ENCODE results near the gene CNTN1.
"Not testable (repeated sequence)": the region's sequence is repeated elsewhere in the genome, so short reads cannot be mapped to it uniquely, and the experiment has no call there.

The CNTN1 gene

DNA sequence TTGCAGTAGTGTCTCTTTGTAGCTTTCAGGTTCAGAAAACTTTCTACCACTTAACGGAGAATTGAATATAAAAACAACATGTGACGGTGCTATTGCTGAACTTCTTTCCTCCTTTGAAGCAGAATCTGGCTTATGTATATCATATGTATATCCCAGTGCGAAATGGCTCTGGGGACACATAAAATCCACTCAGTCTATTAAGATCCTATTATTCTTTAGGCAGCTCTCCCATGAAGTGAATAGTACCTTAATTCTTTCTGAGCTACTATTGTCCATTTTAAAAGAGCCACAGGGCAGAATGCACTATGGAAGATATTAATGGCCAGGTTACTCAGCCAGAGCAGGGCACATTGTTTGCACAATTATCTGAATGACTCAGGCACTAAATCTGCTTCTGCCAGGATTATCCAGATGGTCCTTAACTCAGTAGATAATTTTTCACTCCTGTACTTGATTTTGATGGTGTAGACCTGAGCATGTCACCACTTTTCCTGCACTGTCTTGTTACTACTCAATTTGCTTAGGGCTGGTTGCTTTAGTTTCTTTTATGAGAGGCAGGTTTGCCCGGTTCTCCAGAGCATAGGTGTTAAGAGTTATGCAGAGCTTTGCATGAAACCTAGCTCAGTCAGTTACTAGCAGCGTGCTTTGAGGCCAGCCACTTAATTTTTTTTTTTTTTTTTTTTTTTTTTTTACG lies 5.5 kb downstream of the CNTN1 start:
- no peak for DNase-seq (ENCODE audit: low read depth in 3 of 3)

DNA sequence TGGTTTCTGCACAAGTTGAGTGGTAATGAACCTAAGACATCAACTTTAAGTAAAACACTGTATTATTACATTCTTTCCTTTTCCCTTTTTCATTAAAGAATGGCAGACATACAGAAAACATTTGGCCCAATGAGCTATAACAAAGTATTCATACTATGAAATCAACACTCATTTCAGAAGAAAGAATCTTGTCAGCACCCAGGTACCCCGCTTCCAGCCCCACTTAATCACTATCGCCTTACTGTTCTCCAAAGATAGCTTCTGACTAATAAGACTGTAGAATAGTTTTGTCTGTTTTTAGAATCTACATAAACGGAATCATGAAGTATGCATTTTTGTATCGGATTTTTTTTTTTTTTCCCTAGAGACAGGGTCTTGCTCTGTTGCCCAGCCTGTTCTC lies 9.5 kb downstream of the CNTN1 start:
- DNase-seq (ENCODE audit: low read depth in 3 of 3): no peak

DNA sequence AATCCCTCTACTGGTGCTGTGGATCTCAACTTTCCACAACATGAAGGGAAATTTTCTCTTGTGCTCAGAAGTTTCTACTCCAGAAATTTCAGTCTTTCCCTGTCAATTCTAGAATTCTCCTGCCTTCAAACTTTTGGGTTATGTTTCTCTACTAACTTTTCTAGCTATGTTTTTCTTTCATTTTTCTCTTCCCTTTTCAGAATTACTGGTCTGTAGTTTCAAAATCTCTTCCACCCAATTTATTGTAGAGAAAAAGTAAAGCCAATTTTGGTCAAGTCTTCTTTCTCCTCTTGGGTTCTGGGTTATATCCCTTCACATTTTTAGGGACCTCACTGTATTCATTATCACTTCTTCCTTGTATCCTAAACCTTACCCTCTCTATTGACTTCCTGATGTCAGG lies 18.9 kb downstream of the CNTN1 start:
- DNase-seq (ENCODE audit: low read depth in 3 of 3): no peak

DNA sequence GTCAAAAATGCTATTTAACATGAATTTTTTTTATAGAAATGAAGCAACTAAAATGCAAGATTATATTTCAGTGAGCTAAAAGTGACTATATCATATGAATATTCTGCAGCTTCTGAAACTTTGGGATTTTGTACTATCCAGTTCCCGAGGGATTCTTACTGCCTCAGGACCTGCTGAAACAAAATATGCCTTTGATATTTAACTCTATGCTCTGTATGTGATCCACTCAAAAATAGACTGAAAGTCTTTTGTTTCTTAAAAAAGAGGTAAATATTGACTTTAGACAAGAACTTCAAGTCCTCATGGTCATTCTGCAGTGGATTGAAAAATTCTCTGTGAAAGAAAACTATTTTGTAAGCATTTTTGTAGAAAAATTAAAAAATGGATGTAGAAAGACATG lies 22.4 kb downstream of the CNTN1 start:
- no peak for DNase-seq (ENCODE audit: low read depth in 3 of 3)

DNA sequence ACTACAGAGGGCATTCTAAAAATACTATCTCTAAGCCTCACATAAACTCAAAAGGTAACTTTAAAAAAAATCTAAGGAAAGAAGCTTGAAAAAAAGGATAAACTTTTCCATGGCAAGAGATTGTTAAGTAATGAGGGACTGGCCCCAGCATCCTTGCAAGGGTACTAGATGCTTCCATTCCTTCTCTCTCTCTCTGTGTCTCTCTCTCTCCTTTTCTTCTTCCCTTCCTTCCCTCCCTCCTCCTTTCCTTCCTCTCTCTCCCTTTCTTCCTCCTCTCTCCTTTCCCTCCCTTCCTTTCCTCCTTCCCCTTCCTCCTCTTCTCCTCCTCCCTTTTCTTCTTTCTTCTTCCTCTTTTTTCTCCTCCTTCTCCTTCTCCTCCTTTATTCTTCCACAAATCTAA lies 23.8 kb downstream of the CNTN1 start:
- no peak for DNase-seq (ENCODE audit: low read depth in 3 of 3)

DNA sequence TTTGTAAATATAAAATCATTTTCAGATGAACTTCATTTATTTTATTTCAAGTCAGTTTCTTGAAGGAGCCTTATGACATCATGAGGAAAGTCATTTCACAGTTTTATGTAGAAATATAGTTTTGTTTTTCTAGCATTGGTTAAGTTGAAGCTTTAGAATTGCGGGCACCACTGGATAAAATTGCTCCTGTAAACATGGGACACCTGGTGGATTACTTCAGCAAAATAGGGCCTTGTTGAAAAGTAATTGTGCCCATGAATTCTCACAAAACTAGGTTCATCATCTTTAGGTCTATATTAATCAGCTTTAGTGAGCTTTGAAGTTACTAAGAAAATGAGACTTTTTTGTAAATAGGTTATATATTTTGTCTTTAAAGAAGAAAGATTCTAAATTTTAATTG lies 25.3 kb downstream of the CNTN1 start:
- no peak for DNase-seq (ENCODE audit: low read depth in 3 of 3)

DNA sequence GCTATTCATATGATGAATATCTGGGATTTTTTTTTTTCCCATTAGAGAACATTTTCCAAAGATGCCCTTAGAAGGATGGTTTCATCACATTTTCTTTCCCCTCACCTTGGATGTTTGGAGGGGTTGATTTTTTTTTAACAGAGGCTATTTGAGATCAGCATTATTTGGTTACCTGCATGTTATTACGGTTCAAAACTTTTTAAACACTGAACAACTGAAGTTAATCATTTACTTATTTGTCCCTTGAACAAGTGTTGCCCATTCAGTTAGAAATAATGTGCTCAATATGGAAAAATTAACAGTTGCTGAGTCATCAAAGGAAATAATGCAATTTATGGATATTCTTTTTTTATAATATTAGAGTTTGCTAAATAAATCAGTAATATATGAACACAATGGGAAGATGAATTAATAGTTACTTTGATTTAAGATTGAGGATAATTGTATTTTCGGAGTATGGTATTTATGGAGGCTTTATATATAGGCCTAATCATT lies 26.7 kb downstream of the CNTN1 start:
- DNase-seq (ENCODE audit: low read depth in 3 of 3): no peak

DNA sequence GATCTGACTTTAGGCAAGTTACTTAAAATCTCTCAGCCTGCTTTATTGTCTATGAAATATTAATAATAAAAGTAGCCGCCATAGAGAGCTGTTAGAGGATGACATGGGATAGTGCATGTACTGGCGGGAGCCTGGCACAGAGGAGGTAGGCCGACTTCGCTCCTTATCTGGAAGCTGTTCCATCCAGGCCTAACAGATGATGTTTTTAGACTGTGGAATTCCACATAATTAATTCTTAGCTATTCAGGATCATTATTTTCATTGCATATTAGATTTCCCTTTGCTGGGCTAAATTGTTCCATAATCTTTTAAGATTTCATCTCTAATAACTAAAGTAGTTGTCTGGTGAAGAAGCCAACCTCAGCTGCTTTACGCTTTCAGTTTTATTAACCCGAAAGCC lies 30.8 kb downstream of the CNTN1 start:
- no peak for DNase-seq (ENCODE audit: low read depth in 3 of 3)

DNA sequence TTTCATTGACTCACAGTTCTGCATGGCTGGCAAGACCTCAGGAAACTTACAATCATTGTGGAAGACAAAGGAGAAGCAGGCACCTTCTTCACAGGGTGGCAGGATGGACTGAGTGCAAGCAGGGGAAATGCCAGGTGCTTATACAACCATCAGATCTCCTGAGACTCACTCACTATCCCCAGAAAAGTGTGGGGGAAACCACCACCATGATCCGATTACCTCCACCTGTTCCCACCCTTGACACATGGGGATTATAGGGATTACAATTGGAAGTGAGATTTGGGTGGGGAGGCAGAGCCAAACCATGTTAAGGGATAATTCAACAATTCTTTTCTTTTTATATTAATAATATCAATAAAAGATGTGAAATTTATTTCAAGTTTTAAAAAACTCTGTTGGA lies 34.1 kb downstream of the CNTN1 start:
- DNase-seq (ENCODE audit: low read depth in 3 of 3): no peak

DNA sequence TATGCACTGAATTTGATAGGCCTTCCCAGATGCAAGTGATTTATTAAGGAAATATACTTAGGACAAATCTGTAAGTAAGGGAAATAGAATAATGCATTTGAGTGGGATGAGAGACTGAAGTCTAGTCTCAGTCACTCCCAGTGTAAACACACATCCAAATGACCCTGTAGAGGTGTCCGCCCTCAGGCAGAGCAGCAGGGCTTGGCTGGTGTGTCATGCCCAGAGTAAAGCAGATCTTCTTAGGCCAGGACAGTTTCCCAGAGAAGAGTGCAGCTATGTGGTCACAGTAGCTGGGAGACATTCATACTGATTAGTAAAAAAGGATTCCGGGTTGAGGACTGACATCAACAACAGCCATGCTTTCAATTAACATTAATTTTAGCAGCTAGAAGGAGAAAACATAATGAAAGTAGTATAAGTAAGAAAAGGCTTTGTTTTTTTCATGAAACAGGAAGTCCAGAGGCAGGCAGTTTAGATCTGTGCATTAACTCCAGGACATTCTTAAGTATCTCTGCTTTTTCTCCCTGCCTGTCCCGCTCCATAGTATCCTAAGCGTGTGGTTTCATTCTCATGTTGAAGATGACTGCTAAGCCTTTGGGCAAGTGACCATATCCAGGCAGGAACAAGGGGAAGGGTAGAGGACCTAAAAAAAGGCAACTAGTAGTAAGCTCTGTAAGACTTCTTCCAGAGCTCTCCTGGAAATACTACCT lies 35.7 kb downstream of the CNTN1 start:
- DNase-seq (ENCODE audit: low read depth in 3 of 3): no peak

DNA sequence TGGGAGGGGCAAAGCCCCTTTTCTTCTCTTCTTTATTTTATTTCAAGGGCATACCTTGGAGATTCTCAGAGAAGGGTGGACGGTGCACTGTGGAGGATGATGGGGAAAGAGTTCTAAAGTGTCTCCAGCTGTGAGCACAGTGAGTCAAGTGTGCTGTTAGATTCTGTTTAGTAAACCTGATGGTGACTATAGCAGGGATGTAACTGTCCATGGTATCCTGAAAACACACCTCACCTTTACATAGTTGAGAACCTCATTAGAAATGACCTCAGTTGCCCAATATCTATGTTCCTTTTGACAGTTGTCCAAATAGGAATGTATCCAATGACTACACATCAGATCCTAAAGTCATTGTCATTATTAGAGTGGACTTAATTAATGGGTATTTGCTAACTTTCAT lies 38.0 kb downstream of the CNTN1 start:
- DNase-seq (ENCODE audit: low read depth in 3 of 3): no peak

DNA sequence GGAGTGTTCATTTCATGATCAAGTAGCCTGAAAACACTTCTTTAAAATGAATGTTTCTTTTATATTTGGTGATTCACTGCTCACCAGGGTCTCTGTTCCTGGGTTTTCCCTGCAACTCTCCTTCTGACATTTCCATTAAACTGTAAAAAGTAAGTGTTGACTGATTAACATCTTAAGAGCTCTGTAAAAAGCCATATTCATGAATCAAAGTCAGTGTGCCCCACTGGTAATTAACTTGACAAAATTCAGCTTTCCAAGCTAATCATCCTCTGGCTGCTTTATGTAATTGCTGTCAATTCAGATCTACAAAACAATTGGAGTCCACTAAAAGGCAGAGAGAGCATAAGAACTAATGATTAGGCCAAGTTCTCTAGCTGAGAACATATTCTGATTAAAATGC lies 41.6 kb downstream of the CNTN1 start:
- DNase-seq (ENCODE audit: low read depth in 3 of 3): no peak

DNA sequence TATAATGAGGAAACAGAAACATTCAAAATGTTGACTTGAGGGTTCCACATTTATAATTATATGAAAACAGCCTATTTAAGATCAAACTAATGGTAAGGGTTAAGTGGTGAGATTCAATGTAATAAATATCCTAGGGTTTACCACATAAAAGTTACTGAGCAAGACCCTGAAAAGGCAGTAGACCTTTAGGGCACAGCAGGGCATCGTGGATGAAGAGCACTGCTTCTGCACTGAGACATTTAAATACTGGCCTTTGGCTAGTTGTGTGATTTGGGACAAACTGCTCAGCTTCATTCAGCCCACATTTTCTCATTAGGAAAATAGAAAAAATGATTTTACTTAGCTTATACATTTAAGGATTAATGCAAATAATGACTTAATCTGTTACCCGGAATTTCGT lies 42.0 kb downstream of the CNTN1 start:
- DNase-seq (ENCODE audit: low read depth in 3 of 3): no peak

DNA sequence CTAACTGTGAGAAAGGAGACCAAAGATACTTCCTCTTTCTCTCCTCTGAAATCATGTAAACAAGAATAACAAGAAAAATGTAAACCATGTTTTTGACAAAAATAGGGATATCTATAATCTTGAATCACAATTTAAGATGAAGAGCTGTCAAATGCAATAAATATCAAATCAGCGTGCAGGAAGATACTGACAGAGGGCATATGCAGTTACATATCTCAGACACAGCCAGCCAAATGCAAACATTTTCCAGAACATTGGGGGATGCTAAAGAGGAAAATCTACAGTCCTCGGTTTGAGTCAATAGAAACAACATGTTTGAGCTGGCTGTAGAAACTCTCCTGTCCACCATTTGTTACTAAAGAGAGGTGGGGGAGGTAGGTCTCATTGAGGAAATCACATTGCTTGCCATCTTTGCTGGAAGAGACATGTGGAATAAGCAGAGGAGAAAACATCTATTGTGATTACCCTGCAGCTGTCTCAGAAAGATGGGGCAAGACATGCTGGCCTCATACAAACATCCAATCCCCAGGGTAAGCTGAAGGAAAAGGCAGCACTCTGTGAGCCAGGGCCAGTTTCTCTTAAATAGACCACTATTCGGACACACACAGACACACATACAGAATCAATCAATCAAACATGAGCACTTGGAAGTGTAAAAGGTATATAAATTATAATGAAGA lies 43.5 kb downstream of the CNTN1 start:
- DNase-seq (ENCODE audit: low read depth in 3 of 3): no peak

DNA sequence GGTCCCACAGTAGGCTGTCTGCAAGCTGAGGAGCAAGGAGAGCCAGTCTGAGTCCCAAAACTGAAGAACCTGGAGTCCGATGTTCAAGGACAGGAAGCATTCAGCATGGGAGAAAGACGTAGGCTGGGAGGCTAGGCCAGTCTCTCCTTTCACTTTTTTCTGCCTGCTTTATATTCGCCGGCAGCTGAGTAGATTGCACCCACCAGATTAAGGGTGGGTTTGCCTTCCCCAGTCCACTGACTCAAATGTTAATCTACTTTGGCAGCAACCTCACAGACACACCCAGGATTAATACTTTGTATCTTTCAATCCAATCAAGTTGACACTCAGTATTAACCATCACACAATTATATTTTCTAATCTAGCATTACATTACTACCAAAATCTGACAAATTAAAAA lies 45.2 kb downstream of the CNTN1 start:
- DNase-seq (ENCODE audit: low read depth in 3 of 3): not testable (repeated sequence)

DNA sequence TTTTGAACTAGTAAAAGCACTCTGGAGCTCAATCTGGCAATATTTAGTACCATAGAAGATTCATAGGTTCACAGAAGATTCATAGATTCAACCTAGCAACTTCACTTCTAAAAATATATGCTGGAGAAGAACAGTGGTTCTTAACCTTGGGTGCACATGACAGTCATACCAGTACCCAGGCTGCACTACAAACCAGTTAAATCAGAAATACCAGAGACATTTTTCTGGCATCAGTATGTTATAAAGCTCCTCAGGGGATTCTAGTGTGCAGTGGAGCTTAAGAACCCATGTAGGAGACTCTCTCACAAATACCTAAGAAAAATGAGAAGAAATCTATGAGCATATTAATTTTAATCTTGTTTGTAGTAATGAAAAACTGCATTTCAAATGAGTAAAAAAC lies 46.6 kb downstream of the CNTN1 start:
- DNase-seq (ENCODE audit: low read depth in 3 of 3): no peak

DNA sequence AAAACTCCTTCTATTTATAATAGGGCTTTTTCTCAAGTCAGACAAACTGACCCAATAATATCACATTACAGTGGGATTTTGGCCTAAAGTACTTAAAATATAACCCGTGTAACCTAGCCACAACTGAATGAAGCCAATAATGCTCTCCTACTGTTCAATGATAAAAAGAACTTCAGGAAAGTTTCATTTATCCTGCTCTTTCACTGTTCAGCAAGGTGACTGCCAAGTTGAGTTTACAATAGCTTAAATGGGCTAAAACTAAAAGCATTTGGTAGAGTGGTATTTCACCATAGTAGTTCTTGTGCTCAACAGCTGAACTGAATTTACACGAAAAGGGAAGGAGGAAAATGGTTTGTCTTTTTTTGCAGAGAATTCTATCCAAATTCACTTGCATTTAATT lies 49.8 kb downstream of the CNTN1 start:
- no peak for DNase-seq (ENCODE audit: low read depth in 3 of 3)

DNA sequence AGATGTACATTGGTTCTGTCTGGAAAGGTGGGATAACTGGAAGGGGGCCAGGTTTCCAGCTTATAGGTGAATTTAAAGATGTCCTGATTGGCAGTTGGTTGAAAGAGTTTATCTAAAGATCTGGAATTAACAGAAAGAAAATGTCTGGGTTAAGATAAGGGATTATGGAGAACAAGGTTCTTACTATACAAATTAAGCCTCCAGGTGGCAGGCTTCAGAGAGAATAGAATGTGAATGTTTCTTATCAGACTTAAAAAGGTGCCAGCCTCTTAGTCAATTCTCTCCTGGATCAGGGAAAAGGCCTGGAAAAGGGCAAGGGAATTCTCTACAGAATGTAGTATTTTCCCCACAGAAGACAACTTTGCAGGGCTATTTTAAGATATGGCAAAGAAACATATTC lies 53.1 kb downstream of the CNTN1 start:
- no peak for DNase-seq (ENCODE audit: low read depth in 3 of 3)

DNA sequence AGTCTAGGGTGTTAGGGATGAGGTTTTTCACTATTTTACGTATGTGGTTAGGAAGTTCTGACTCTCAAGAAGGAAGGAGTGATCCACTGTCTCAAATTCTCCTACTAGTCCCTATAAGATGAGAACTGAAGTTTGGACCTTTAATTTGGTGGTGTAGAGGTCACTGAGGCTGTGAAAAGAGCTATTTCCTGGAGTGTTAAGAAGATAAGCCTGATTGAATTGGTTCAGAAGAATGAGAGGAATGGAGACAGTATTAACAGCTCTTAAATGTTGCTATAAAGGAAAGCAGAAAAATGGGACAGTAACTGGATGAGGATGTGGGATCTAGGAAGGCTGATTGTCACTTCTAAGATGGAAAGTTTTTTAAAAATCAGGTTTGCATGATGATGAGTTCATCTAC lies 57.6 kb downstream of the CNTN1 start:
- no peak for DNase-seq (ENCODE audit: low read depth in 3 of 3)

DNA sequence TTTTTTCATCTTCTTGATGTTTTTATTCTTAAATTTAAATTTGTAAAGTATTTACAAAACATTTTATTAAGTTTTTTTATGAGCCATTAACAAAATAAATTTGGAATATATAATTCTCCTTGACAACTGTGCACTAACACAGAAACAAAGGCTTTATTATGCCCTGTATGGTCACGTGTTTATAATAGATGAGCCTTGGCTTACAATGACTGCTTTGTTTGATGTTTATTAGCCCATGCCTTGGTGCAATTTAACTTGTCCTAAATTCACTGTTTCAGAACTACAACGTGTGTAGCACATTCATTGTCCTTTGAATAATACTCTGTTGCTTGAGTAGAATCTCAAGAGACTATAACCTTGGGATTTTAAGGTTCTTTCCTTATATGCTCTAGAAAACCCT lies 59.8 kb downstream of the CNTN1 start:
- DNase-seq (ENCODE audit: low read depth in 3 of 3): no peak

DNA sequence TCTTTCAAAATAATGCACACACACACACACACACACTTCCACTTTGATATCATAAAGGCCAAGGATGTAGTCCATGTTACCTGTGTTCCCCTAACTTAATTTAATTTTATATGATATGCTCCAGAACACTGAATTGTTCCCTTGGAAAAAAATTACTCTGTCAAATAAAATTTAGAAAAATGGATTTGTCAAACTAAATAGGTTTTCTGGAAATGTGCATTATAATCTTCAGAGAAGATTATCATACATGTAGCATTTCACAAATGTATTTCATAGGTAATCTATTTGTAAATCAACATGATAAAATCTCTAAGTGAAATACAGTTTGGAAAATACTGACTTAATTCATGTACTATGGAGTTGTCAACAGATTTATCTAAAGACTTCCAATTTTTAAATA lies 68.6 kb downstream of the CNTN1 start:
- DNase-seq (ENCODE audit: low read depth in 3 of 3): no peak

DNA sequence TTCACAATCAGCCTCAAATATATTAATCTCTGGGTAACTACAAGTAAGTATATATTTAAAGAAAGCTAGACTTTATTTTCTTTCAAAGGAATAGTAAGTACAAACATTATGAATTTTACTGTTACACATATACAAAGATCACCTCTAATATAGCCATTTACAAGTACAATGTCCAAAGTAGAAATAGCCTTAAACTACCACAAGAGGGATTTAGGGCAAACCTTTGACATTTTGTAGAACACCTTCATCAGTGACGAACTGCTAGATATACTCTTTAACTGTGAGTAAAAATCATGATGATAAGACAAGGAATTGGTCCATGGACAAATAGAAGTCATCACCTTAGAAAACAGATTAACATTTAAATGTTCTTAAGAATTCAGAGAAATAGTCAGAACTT lies 69.8 kb downstream of the CNTN1 start:
- no peak for DNase-seq (ENCODE audit: low read depth in 3 of 3)

All from stimulated activated CD4-positive, alpha-beta T cell treated with anti-CD3 and anti-CD28 coated beads, TNF-alpha, amount 100 ng/mL, for 48 hours (primary cell).